Measurements from ENCODE around the gene RAB26.

DNA sequence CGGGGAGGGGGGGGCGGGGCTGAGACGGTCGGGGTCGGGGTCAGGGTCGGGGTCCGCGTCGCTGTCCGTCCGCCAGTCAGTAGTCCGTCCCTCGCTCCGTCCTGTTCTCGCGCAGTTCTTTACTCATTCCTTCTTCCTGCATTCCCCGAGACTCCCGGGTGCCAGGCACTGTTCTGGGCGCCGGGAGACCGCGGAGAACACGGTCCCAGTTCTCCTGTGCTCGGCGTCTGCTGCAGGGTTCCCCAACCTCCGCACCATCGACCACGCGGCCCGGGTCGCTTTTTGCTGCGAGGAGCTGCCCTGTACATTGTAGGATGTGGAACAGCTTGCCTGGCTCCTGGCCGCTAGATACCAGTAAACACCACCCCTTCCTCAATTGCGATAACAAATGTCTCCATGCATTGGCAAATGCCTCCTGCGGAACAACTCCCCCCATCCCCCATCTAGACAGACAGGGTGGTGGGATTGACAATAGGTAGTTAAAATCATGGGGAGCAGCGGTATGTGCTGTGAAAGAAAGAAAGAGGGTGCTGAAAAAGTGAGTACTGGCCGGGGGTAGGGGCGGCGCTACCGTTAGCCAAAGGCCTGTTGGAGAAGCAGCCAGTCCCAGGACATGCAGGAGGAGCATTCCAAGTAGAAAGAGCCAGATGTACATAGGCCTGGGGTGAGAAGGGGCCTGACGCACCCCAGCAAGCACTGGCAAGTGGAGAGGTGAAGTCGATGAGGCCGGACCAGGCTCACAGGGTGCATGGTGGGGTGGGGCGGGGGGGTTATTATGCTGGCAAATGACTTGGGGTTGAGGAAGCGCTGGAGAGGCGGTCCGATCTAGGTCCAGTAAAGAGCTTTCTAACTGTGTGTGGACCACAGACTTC lies 7.8 kb downstream of the RAB26 start:
- no peak for TF ChIP-seq POLR2A (IDR thresholded peaks at IDR 0.05)
- TF ChIP-seq, protein P1, sequence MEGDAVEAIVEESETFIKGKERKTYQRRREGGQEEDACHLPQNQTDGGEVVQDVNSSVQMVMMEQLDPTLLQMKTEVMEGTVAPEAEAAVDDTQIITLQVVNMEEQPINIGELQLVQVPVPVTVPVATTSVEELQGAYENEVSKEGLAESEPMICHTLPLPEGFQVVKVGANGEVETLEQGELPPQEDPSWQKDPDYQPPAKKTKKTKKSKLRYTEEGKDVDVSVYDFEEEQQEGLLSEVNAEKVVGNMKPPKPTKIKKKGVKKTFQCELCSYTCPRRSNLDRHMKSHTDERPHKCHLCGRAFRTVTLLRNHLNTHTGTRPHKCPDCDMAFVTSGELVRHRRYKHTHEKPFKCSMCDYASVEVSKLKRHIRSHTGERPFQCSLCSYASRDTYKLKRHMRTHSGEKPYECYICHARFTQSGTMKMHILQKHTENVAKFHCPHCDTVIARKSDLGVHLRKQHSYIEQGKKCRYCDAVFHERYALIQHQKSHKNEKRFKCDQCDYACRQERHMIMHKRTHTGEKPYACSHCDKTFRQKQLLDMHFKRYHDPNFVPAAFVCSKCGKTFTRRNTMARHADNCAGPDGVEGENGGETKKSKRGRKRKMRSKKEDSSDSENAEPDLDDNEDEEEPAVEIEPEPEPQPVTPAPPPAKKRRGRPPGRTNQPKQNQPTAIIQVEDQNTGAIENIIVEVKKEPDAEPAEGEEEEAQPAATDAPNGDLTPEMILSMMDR (IDR thresholded peaks at IDR 0.05) = no peak
